Ovary (tissue), 9 donors: Measurements from ENCODE around the gene TET2. TPM values are rescaled to one million over a fixed set of nuclear protein-coding genes. Genes with fewer than 3 reads are reported as not detected.

Source experiments
- DNase-seq, 5 donors: peaks; one replicate each; pipeline ENCODE4 v3.0.0-alpha.2; 2019 to 2020
- H3K27ac ChIP-seq, 2 donors: fragments of 200-600 bp; one replicate each; pipeline versions ENCODE4 v1.5.1 to v1.8.0; 2019 to 2022
- H3K27me3 ChIP-seq: fragments of 200-600 bp; one replicate; pipeline ENCODE4 v1.8.0; 2022
- H3K36me3 ChIP-seq: fragments of 200-600 bp; sonication (generic); one replicate; pipeline ENCODE4 v1.5.1; 2019
- H3K4me1 ChIP-seq: one replicate; pipeline ENCODE4 v1.8.1; 2013; ENCODE audit warnings: mild to moderate bottlenecking, moderate library complexity; ENCODE audit not compliant: insufficient read depth
- H3K4me3 ChIP-seq: fragments of 200-600 bp; sonication (generic); one replicate; pipeline ENCODE4 v1.5.1; 2017
- H3K9me3 ChIP-seq, 2 donors: fragments of 200-600 bp in 1 of 2; sonication (generic) in 1 of 2; one replicate each; pipeline versions ENCODE4 v1.5.1 to v1.8.1; 2013 to 2019; ENCODE audit warnings: mild to moderate bottlenecking in 1 of 2, moderate library complexity in 1 of 2
- EP300 ChIP-seq: sonication (generic); formaldehyde crosslinking; IDR thresholded peaks from one replicate; pipeline ENCODE4 v1.6.1; 2017; ENCODE audit warnings: antibody characterized with exemption
- POLR2A ChIP-seq: fragments of 450-650 bp; IDR thresholded peaks from one replicate; pipeline ENCODE4 v1.6.1; 2017; ENCODE audit warnings: antibody characterized with exemption, mild to moderate bottlenecking, moderate library complexity
- WGBS, 3 donors: extraction: QIAGEN DNeasy Blood & Tissue Kit in 1 of 3; methylation state at CpG; one replicate each; pipeline versions ENCODE4 v1.1.5 to v1.1.7; 2013 to 2017; 5-methylcytosine and 5-hydroxymethylcytosine counted together
- intact Hi-C, 4 donors: fragments of 100-400 bp; cut with DNase I; formaldehyde crosslinking; loops; one replicate each; pipeline versions ENCODE4 v1.11.0 to v1.15.1; 2022 to 2023
- polyA plus RNA-seq, 2 donors: library from polyadenylated mRNA; stranded (reverse); fragments of 200-250 nt in 1 of 2; fragments of 350-450 nt in 1 of 2; fragmentation: Illumina TruSeq in 1 of 2; extraction: RNeasy Lipid Tissue Mini Kit (QIAGEN cat#74804) in 1 of 2; gene quantifications; one replicate each; pipeline ENCODE4 v1.2.3, GENCODE V29; 2013 to 2014
- total RNA-seq, 7 donors: library from RNA; depleted of rRNA in 2 of 7; stranded (reverse); fragments of >200 nt in 2 of 7; fragmentation: NEBNext Ultra II Directional in 3 of 7; extraction: Animal tissue kit (Norgen Biotek cat#: 25700) in 3 of 7; gene quantifications; one replicate each; pipeline versions ENCODE4 v1.1.0 to v1.2.4, GENCODE V29; 2016 to 2023
- TF ChIP-seq, protein P1 (sequence below), 3 donors: fragments of 450-650 bp in 2 of 3; fragments of 200-600 bp in 1 of 3; IDR thresholded peaks; one replicate each; pipeline versions ENCODE4 v1.5.1 to v1.8.0; 2016 to 2022; ENCODE audit warnings: antibody characterized with exemption in 3 of 3, mild to moderate bottlenecking in 1 of 3
- donor health status: DM: no; HTN: no; CAD: no; lungs with moderate emphysema.
- donor health status: DM: no; HTN: no; CAD: no.
- donor health status: Bipolar disorder and iron deficiency.
- donor health status: DM: yes; HTN: yes; CAD: no.
- donor health status: DM: no; HTN: no; CAD: no.
- donor health status: DM: yes; HTN: yes; CAD: no.

TET2 gene
- total and polyA plus RNA-seq, 9 donors, result 3.7 to 20.8 (median 17.3) TPM

DNA sequence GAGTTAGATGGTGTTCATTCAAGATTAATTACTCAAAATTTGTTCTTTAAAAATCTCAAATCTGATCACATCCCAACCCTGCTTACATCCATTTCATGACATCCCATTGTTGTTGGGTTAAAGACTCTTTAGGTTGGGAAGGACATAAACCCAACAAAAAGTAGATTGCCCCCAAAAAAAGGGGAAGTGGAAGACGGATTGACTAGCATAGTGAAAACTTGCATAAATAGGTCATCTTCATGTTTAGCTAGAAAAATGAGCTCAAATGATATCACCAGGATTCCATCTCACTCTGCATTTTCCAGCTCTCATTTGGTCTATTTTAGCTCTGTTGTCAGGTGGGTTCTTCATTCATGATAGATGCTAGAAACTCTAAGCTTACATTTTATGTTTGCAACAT lies 18.5 kb upstream of the TET2 start:
- WGBS, 3 donors, result 87 to 92% (median 91%) methylated on average over 1 of the region's 1 CpG
- Histone ChIP-seq H3K4me1 (no peaks in the 10 kb centered on the region), H3K27ac (no peak overlapping the region), H3K4me3 (no peak overlapping the region), H3K36me3 (no peaks in the 10 kb centered on the region), H3K27me3 (peaks cover 3% of the 10 kb centered on the region), H3K9me3 (no peaks in the 10 kb centered on the region)
- intact Hi-C loops, result no loop called here
- no peak for DNase-seq
- TF ChIP-seq, protein P1, sequence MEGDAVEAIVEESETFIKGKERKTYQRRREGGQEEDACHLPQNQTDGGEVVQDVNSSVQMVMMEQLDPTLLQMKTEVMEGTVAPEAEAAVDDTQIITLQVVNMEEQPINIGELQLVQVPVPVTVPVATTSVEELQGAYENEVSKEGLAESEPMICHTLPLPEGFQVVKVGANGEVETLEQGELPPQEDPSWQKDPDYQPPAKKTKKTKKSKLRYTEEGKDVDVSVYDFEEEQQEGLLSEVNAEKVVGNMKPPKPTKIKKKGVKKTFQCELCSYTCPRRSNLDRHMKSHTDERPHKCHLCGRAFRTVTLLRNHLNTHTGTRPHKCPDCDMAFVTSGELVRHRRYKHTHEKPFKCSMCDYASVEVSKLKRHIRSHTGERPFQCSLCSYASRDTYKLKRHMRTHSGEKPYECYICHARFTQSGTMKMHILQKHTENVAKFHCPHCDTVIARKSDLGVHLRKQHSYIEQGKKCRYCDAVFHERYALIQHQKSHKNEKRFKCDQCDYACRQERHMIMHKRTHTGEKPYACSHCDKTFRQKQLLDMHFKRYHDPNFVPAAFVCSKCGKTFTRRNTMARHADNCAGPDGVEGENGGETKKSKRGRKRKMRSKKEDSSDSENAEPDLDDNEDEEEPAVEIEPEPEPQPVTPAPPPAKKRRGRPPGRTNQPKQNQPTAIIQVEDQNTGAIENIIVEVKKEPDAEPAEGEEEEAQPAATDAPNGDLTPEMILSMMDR (IDR thresholded peaks at IDR 0.05), result no peak
- no peak for TF ChIP-seq POLR2A
- TF ChIP-seq EP300, result no peak

DNA sequence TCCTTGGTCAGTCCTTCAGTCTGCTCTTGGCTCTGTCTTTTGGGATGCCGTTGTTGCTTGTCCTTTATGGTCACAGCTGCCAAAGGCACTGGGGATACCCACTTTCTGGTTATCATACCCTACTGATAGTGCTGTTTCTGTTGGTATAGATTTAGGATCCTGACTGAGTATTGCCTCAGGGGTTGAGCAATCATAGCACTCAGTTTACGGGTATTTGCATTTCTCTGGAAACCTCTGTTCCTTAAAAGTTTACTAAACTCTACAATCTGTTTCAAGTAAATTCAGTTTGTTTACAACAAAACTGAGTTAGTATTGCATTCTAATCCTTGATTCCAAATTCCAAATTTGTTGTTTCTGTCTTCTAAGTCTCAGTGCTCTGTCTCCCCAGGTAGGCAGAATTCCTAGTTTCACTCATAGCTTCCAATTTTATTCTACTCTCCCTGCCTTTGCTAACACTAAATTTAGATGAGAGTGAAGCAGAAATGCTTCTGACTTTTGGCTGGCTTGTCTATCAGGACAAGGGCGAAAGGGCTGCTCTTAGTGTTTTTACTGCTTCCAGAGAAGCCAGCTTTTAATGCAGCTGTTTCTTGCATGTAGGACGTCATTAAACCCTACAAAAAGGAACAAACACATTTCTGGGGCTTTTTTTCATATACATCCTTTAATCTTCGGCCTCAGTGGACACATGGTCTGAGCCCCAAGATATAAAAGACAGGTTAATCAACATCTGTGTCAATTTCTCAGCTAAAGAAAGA lies 17.2 kb upstream of the TET2 start:
- Histone ChIP-seq H3K9me3 (no peaks in the 10 kb centered on the region), H3K4me3 (no peak overlapping the region), H3K27ac (no peak overlapping the region), H3K4me1 (no peaks in the 10 kb centered on the region), H3K27me3 (peaks cover 3% of the 10 kb centered on the region), H3K36me3 (no peaks in the 10 kb centered on the region)
- intact Hi-C loops, result no loop called here
- 46 to 63% (median 58%) methylated on average over 5 of the region's 5 CpGs for WGBS, 3 donors
- TF ChIP-seq, protein P1 (IDR thresholded peaks at IDR 0.05), result no peak
- TF ChIP-seq EP300 (no peak), POLR2A (no peak)
- no peak for DNase-seq

DNA sequence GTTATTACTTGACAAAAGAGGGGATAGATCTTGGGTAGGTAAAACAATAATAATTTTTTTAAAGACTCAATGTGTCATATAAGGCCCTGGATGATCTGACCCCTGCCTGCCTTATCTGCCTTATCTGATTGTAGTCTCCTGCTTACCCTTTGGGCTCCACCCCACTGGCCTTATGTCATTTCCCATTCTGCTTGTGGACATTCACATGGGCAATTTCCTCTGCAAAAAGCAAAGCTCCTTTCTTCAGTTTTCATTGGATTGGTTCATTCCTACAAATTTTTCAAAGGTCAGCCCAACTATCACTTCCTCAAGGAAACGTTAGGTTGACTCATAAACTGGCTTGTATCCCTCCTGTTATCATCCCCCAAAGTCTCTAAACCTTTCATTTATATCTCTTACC lies 15.7 kb upstream of the TET2 start:
- intact Hi-C loops, result no loop called here

DNA sequence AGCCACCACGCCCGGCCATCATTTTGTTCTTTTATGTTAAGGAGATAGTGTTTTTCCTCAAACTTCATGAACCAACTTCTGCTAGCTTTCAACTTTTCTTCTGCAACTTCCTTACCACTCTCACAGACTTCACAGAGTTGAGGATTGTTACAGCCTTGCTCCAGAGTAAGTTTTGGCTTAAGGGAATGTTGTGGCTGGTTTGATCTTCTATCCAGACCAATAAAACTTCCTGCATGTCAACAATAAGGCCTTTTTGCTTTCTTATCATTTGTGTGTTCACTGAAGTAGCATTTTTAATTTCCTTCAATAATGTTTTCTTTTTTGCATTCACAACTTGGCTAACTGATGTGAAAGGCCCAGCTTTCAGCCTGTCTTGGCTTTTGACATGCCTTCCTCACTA lies 12.7 kb upstream of the TET2 start:
- no peaks in the 10 kb centered on the region for H3K4me1 ChIP-seq
- intact Hi-C loops, result no loop called here
- no peak for DNase-seq
- H3K36me3 ChIP-seq, result no peaks in the 10 kb centered on the region
- WGBS, 3 donors, result 82 to 85% (median 83%) methylated on average over 2 of the region's 2 CpGs
- H3K9me3 ChIP-seq, result no peaks in the 10 kb centered on the region
- TF ChIP-seq EP300 (no peak), POLR2A (no peak)
- TF ChIP-seq, protein P1 (IDR thresholded peaks at IDR 0.05), result no peak
- no peaks in the 10 kb centered on the region for H3K27me3 ChIP-seq
- H3K4me3 ChIP-seq, result no peak overlapping the region
- H3K27ac ChIP-seq, result no peak overlapping the region

More for the DNA sequence above, 15.7 kb upstream of the TET2 start:
- DNase-seq, result no peak
- WGBS, 3 donors, result 37 to 49% (median 41%) methylated on average over 1 of the region's 1 CpG
- no peak overlapping the region for H3K27ac ChIP-seq
- H3K4me1 ChIP-seq, result no peaks in the 10 kb centered on the region
- H3K9me3 ChIP-seq, result no peaks in the 10 kb centered on the region
- peaks cover 3% of the 10 kb centered on the region for H3K27me3 ChIP-seq
- H3K36me3 ChIP-seq, result no peaks in the 10 kb centered on the region
- H3K4me3 ChIP-seq, result no peak overlapping the region
- TF ChIP-seq POLR2A, result no peak
- no peak for TF ChIP-seq EP300
- TF ChIP-seq, protein P1 (IDR thresholded peaks at IDR 0.05), result no peak
